H54 (cell line): ENCODE measurements around the gene PHACTR4.
"Not testable (repeated sequence)": the region's sequence is repeated elsewhere in the genome, so short reads cannot be mapped to it uniquely, and the experiment has no call there.

ENCODE experiments used
- DNase-seq: peaks from one replicate; pipeline ENCODE4 v3.0.0; 2011; ENCODE audit warnings: low spot score, mixed read lengths; ENCODE audit not compliant: insufficient read length
- FAIRE-seq: peaks from 3 replicates; lab custom pipeline; 2011; peaks lifted over from hg19 to GRCh38; lab: Jason Lieb, UNC
- POLR2A ChIP-seq: IDR thresholded peaks from 2 replicates; pipeline ENCODE4 v1.6.1; 2011; ENCODE audit warnings: low read depth, mild to moderate bottlenecking, low read length

The PHACTR4 gene

DNA sequence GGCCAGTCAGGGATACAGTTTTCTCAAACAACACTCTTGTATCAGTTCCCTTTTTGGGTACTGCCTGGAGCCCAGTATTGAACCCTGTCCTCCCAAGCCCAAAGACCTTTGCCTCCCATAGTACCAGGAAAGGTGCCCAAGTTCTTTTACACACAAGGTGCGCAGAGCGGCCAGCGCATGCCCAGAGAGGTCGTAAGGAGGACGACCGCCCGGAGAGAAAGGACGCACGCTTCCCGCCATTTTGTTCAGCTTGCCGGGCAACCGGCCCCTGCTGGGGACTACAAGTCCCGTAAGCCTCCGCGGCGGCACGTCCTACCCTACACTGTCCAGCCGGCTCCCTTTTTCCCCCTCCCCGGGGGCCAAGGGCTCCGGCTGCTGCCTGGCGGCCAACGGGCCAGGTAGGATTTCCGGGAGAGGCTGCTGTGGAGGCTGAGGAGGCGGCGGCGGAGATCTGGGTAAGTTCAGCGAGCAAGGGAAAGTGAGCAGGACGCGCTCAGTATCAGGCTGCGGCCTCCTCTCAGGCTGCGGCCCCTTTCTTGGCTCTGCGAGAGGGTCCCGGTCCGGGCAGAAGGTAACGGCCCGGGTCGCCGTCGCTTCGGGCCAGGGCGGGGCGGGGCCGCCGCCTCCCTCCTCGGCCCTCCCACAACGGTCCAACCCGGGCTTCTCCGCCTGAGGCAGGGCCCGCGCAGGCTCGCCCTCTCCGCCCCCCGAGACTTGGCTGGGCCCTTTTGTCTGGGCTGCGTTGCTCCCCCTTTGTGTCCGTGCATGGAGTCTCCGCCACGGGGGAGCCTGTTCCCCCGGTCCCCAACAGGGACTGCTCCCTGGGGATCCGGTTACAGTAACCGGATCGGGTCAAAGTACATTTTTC lies at the start of gene PHACTR4:
TSS of gene PHACTR4 (plus strand) at position 370 of the 868 bp plus-strand sequence. CDS start 37,708 bp downstream, outside the sequence.
- DNase-seq (peak; percentile 81), FAIRE-seq (peak; percentile 86)
- TF ChIP-seq POLR2A = peak; percentile 61

- no peak for FAIRE-seq
- TF ChIP-seq POLR2A = no peak
- no peak for DNase-seq
Observed at GRCh38 chr1:28322194-28322593, 47.3 kb upstream of the PHACTR4 start.

GRCh38 chr1:28323720-28324119 lies 45.8 kb upstream of the PHACTR4 start:
- FAIRE-seq = no peak
- TF ChIP-seq POLR2A = no peak
- DNase-seq = no peak

- DNase-seq = no peak
- FAIRE-seq = no peak
- TF ChIP-seq POLR2A = no peak
Observed at GRCh38 chr1:28326515-28326914, 43.0 kb upstream of the PHACTR4 start.

DNA sequence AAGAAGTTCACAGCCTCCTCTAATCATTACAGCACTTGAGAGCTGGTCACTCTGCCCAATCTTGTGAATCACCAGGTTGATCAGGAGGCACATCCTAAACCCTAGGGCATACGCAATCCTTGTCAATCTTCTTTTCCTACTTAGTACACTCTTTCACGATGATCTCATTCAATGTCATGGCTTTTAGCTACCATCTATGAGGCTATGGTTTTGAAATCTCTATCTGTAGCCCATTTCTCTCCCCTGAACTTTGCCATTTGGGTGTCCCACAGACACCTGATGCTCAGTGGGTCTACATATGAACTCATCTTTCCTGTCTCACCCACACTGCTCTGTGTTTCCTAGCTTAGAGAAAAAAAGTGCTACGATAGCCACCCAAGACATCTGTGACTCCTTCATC lies 42.6 kb upstream of the PHACTR4 start:
- no peak for TF ChIP-seq POLR2A
- no peak for DNase-seq
- no peak for FAIRE-seq

DNA sequence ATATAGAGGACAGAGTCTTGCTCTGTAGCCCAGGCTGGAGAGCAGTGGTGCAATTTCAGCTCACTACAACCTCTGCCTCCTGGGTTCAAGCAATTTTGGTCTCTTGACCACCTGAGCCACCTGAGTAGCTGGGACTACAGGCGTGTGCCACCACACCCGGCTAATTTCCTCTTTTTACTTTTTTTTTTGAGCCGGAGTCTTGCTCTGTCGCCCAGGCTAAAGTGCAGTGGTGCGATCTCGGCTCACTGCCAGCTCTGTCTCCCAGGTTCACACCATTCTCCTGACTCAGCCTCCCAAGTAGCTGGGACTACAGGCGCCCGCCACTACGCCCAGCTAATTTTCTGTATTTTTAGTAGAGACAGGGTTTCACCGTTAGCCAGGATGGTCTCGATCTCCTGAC lies 42.1 kb upstream of the PHACTR4 start:
- not testable (repeated sequence) for DNase-seq, FAIRE-seq

DNA sequence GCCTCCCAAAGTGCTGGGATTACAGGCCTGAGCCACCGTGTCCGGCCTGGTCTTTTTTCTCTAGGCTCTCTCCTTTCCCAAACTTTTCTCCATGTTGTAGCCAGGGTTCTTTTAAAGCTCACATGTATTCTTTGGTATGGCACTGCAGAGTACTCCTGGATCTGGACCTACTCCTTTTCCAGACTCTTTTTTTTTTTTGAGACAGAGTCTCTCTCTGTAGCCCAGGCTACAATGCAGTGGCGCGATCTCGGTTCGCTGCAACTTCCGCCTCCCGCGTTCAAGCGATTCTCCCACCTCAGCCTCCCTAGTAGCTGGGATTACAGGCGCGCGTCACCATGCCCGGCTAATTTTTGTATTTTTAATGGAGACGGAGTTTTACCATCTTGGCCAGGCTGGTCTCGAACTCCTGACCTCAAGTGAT lies 41.3 kb upstream of the PHACTR4 start:
- DNase-seq (no peak), FAIRE-seq (no peak)
- TF ChIP-seq POLR2A = no peak

DNA sequence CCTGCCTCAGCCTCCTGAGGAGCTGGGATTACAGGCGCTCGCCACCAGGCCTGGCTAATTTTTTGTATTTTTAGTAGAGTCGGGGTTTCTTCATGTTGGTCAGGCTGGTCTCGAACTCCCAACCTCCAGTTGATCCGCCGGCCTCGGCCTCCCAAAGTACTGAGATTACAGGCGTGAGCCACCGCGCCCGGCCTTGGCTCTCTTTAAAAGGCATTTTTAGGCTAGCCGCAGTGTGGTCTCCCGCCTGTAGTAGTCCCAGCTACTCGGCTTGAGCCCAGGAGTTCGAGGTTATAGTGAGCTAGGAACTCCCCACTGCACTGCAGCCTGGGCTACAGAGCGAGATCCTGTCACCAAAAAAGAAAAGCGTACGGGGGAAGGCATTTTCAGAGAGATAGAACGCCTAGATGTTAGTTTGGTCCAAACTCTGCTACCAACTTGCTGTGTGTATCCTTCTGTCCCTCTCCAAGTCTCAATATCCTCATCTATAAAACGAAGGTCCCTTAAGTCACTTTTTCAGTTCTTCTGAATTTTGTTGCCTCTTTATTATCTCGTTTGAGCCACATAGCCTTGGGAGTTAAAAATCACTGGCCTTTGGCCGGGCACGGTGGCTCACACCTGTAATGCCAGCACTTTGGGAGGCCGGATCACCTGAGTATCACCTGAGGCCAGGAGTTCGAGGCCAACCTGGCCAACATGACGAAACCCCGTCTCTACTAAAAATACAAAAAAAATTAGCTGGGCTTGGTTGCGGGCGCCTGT lies 40.0 kb upstream of the PHACTR4 start:
- no peak for TF ChIP-seq POLR2A
- no peak for DNase-seq
- FAIRE-seq = no peak

- FAIRE-seq (no peak), DNase-seq (no peak)
- TF ChIP-seq POLR2A = no peak
Observed at GRCh38 chr1:28338897-28339296, 30.6 kb upstream of the PHACTR4 start.

GRCh38 chr1:28339551-28339950 lies 30.0 kb upstream of the PHACTR4 start:
- FAIRE-seq = no peak
- no peak for DNase-seq
- no peak for TF ChIP-seq POLR2A

DNA sequence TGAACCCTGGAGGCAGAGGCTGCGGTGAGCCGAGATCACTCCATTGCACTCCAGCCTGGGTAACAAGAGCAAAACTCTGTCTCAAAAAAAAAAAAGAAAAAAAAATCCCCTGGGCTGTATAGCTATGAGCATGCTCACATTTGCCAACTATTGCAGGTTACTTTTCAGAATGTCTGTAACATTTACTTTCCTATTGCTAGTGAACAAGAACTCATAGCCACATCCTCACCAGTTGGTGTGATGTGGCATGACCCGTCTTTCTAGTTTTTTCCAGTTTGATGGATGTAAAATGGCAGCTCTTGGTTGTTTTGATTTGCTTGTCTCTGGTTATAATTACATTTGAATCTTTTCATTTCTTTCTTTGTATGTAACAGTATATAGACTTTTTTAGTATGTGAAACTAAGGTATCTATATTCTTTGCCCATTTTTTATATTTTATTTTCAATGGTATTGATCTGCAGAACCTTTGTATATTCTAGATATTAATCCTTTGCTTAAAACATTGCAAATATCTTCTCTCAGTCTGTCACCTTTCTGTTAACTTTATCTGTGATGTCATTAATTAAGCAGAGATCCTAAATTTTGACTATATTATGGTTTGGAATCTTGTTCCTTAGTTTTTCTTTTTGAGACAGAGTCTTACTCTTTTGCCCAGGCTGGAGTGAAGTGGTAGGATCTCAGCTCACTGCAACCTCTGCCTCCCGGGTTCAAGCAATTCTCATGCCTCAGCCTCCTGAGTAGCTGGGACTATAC lies 29.1 kb upstream of the PHACTR4 start:
- no peak for FAIRE-seq
- DNase-seq = no peak
- no peak for TF ChIP-seq POLR2A

DNA sequence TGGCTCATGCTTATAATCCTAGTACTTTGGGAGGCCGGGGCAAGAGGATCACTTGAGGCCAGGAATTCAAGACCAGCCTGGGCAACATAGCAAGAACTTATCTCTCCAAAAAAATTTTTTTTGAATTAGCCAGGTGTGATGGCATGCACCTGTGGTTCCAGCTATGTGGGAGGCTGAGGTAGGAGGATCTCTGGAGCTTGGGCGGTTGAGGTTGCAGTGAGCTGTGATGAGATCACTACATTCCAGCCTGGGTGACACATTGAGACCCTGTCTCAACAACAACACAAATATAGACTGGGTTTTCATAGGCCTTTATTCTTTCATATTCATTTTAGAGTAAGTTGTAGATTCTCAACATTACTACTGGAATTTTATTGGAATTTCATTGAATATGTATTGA lies 27.9 kb upstream of the PHACTR4 start:
- FAIRE-seq (peak; percentile 93), DNase-seq (no peak)
- no peak for TF ChIP-seq POLR2A

- peak; percentile 90 for FAIRE-seq
- DNase-seq = peak; percentile 23
- no peak for TF ChIP-seq POLR2A
Observed at GRCh38 chr1:28343405-28343804, 26.1 kb upstream of the PHACTR4 start.

GRCh38 chr1:28353248-28353810 lies 16.2 kb upstream of the PHACTR4 start:
- not testable (repeated sequence) for DNase-seq, FAIRE-seq
